Measurements from ENCODE around the gene DCHS1.

DCHS1 gene

DNA sequence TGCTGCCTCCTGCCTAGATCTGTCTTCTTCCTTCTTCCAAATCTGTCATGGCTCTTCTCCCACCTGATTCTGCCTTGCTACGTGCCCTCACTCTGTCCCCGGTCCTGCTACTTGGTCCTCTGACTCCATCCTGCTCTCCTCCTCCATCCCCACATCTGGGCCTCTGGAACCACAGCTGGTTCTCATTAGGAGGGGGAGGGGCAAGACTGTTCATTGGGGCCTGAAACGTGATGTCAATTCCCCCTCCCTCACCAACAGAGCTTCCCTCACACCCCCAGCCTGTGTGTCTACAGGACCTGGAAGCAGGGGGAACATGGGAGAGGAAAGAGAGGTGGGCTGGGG lies 9.1 kb downstream of the DCHS1 start:
- no peak overlapping the region for H3K4me3 ChIP-seq (ENCODE audit: low read length)
- no peak for TF ChIP-seq CTCF (IDR thresholded peaks at IDR 0.05; ENCODE audit: insufficient read depth, low read depth, low read length, missing control alignments)

DNA sequence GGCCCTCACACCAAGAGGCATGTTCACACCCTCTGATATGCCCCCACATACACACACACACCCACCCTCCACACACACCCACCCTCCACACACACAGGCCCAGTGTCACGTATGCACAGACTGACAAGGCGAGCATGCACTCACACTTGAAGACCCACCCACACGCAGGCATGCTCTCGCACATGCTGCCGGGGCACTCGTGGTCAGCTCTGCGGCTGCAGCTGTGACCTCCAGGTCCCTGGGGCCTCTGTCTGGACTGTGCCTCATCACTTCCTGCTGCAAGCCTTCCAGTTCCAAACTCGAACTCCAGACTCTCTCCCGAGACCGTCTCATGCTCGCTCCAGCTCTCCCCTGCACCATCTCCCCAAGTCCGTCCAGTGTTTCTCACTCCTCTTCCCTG lies 9.5 kb downstream of the DCHS1 start:
- no peak for TF ChIP-seq CTCF (IDR thresholded peaks at IDR 0.05; ENCODE audit: insufficient read depth, low read depth, low read length, missing control alignments)
- DNase-seq (ENCODE audit: low read depth), result no peak
- H3K4me3 ChIP-seq (ENCODE audit: low read length), result no peak overlapping the region

More for the DNA sequence above, 9.1 kb downstream of the DCHS1 start:
- DNase-seq (ENCODE audit: low read depth), result no peak

- no peak overlapping the region for H3K4me3 ChIP-seq (ENCODE audit: low read length)
- DNase-seq (ENCODE audit: low read depth), result no peak
- TF ChIP-seq CTCF (IDR thresholded peaks at IDR 0.05; ENCODE audit: insufficient read depth, low read depth, low read length, missing control alignments), result no peak
Observed at GRCh38 chr11:6642957-6643356, 12.7 kb downstream of the DCHS1 start.

- H3K4me3 ChIP-seq (ENCODE audit: low read length), result no peak overlapping the region
- no peak for TF ChIP-seq CTCF (IDR thresholded peaks at IDR 0.05; ENCODE audit: insufficient read depth, low read depth, low read length, missing control alignments)
- no peak for DNase-seq (ENCODE audit: low read depth)
Observed at GRCh38 chr11:6640985-6641701, 14.5 kb downstream of the DCHS1 start.

- DNase-seq (ENCODE audit: low read depth), result no peak
- TF ChIP-seq CTCF (IDR thresholded peaks at IDR 0.05; ENCODE audit: insufficient read depth, low read depth, low read length, missing control alignments), result no peak
- no peak overlapping the region for H3K4me3 ChIP-seq (ENCODE audit: low read length)
Observed at GRCh38 chr11:6640036-6640984, 15.3 kb downstream of the DCHS1 start.

- H3K4me3 ChIP-seq (ENCODE audit: low read length), result no peak overlapping the region
- no peak for DNase-seq (ENCODE audit: low read depth)
- TF ChIP-seq CTCF (IDR thresholded peaks at IDR 0.05; ENCODE audit: insufficient read depth, low read depth, low read length, missing control alignments), result no peak
Observed at GRCh38 chr11:6638429-6638828, 17.2 kb downstream of the DCHS1 start.

Data from epithelial cell of esophagus (primary cell).